WTC11 (cell line): ENCODE measurements around the gene RFPL3.

Experiments
- ELF4 ChIP-seq: sonication (generic); formaldehyde crosslinking; IDR thresholded peaks from 2 replicates; pipeline ENCODE4 v1.8.1; 2022; ENCODE audit warnings: low read depth, mild to moderate bottlenecking, moderate library complexity, missing genetic modification reagents
- FOXK1 ChIP-seq: sonication (generic); formaldehyde crosslinking; IDR thresholded peaks from 2 replicates; pipeline ENCODE4 v1.8.0; 2022; ENCODE audit warnings: mild to moderate bottlenecking, moderate library complexity, missing genetic modification reagents
- JUN ChIP-seq: sonication (generic); formaldehyde crosslinking; IDR thresholded peaks from 2 replicates; pipeline ENCODE4 v1.8.0; 2023; ENCODE audit warnings: mild to moderate bottlenecking, missing genetic modification reagents
- SMAD3 ChIP-seq: sonication (generic); formaldehyde crosslinking; IDR thresholded peaks from 2 replicates; pipeline ENCODE4 v1.8.0; 2022; ENCODE audit warnings: missing genetic modification reagents, mild to moderate bottlenecking, borderline replicate concordance
- ZBTB21 ChIP-seq: sonication (generic); formaldehyde crosslinking; IDR thresholded peaks from 2 replicates; pipeline ENCODE4 v1.8.1; 2023; ENCODE audit warnings: mild to moderate bottlenecking, missing genetic modification reagents, borderline replicate concordance
- ZNF671 ChIP-seq: fragments of 250-450 bp; sonication (Bioruptor Pico); IDR thresholded peaks from 2 replicates; pipeline ENCODE4 v1.8.0; 2021; ENCODE audit warnings: mild to moderate bottlenecking
- TF ChIP-seq, protein P1 (sequence below): sonication (generic); formaldehyde crosslinking; IDR thresholded peaks from 2 replicates; pipeline ENCODE4 v1.8.0; 2022; ENCODE audit warnings: mild to moderate bottlenecking, missing genetic modification reagents
- TF ChIP-seq, protein P2 (sequence below): fragments of 200-600 bp; IDR thresholded peaks from 2 replicates; pipeline ENCODE4 v1.8.0; 2022; ENCODE audit warnings: antibody characterized with exemption

DNA sequence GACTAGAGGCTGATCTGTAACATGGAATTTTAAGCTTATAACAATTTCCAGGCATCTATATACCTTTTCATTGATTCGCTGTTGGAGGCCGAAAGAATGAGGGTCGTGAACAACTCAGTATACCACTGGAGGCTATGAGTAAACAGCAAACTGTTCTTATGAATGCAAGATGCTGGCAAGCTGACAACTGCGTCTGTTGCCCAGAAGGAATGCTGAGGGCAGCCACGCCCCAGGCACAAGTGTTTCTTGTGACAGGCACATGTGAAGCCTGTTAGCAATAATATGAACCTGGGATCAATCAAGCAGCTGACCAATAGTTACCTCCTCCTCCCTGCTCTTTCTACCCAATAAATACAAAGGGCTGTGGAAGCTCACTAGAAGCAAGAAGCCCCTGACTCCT, 39.1 kb downstream of the RFPL3 start:
- TF ChIP-seq JUN (CRISPR knock-in tag) = no peak
- TF ChIP-seq, protein P1, sequence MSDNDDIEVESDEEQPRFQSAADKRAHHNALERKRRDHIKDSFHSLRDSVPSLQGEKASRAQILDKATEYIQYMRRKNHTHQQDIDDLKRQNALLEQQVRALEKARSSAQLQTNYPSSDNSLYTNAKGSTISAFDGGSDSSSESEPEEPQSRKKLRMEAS (CRISPR knock-in tag) = no peak
- TF ChIP-seq, protein P2, sequence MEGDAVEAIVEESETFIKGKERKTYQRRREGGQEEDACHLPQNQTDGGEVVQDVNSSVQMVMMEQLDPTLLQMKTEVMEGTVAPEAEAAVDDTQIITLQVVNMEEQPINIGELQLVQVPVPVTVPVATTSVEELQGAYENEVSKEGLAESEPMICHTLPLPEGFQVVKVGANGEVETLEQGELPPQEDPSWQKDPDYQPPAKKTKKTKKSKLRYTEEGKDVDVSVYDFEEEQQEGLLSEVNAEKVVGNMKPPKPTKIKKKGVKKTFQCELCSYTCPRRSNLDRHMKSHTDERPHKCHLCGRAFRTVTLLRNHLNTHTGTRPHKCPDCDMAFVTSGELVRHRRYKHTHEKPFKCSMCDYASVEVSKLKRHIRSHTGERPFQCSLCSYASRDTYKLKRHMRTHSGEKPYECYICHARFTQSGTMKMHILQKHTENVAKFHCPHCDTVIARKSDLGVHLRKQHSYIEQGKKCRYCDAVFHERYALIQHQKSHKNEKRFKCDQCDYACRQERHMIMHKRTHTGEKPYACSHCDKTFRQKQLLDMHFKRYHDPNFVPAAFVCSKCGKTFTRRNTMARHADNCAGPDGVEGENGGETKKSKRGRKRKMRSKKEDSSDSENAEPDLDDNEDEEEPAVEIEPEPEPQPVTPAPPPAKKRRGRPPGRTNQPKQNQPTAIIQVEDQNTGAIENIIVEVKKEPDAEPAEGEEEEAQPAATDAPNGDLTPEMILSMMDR = no peak
- no peak for TF ChIP-seq ELF4 (CRISPR knock-in tag)
- no peak for TF ChIP-seq FOXK1 (CRISPR knock-in tag)
- TF ChIP-seq SMAD3 = no peak
- TF ChIP-seq ZNF671 (CRISPR knock-in tag) = no peak
- TF ChIP-seq ZBTB21 (CRISPR knock-in tag) = no peak
